ENCODE results near the gene CACNA2D3. TPM values are rescaled to one million over a fixed set of nuclear protein-coding genes. Genes with fewer than 3 reads are reported as not detected.

Gene CACNA2D3
- total RNA-seq, 6 donors from 2014 or later, result 2.9 to 16.8 (median 4.9) TPM

DNA sequence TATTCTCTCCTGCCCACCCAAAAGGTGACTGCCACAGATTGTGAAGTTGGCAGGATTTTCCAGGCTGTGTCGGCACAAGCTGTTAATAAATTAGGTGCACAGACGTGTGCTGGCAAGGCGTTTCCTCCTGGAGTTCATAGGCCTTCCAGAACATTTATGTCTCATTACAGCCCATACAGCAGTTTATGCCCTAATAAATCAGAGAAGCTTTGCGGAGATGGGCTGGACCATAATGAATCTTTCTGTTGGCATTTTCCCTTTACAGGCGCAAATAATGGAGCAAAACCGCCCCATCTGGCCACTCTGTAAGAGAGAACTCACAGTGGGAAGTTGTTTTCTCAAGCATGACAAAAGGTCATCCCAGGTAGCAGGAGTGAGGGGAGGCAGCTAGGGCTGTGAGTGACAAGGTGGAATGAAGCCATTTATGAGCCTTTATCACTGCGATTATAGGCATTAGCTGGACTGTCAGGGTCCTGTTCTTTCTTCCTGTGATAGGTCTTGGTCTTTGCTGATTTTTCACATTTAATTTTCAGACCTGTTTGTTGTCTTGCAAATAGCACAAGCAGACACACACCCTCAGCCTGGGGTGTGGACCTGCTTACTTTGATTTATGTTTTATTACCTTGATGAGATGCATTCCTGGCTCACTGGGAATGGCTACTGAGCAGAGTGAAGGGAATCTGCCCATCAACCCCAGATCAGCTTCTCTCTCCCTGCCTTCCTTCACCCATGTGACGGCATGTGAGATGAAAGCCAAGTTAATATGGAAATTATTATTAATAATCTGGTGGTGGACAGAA is 548.0 kb downstream of the CACNA2D3 start:
- peaks cover 0 to 6% (median 0%) of the 10 kb centered on the region in 4 donors for H3K4me1 ChIP-seq
- no peak overlapping the region for H3K4me3 ChIP-seq
- TF ChIP-seq POLR2AphosphoS5 (IDR thresholded peaks at IDR 0.05), result no peak
- TF ChIP-seq EP300 (IDR thresholded peaks at IDR 0.05), result no peak
- TF ChIP-seq, protein P1, sequence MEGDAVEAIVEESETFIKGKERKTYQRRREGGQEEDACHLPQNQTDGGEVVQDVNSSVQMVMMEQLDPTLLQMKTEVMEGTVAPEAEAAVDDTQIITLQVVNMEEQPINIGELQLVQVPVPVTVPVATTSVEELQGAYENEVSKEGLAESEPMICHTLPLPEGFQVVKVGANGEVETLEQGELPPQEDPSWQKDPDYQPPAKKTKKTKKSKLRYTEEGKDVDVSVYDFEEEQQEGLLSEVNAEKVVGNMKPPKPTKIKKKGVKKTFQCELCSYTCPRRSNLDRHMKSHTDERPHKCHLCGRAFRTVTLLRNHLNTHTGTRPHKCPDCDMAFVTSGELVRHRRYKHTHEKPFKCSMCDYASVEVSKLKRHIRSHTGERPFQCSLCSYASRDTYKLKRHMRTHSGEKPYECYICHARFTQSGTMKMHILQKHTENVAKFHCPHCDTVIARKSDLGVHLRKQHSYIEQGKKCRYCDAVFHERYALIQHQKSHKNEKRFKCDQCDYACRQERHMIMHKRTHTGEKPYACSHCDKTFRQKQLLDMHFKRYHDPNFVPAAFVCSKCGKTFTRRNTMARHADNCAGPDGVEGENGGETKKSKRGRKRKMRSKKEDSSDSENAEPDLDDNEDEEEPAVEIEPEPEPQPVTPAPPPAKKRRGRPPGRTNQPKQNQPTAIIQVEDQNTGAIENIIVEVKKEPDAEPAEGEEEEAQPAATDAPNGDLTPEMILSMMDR (IDR thresholded peaks at IDR 0.05), result no peak
- no peak for TF ChIP-seq POLR2A (IDR thresholded peaks at IDR 0.05)
- H3K36me3 ChIP-seq, result no peaks in the 10 kb centered on the region
- 69 to 71% methylated on average over 7 to 8 of the region's 8 CpGs for WGBS, 2 donors
- H3K27ac ChIP-seq, result no peak overlapping the region
- DNase-seq, result no peak
- H3K9me3 ChIP-seq, result no peaks in the 10 kb centered on the region
- H3K27me3 ChIP-seq, result no peaks in the 10 kb centered on the region
- ATAC-seq (ENCODE audit: low FRiP score in 2 of 2), result no peak

GRCh38 chr3:54671511-54671910 is 549.2 kb downstream of the CACNA2D3 start:
- TF ChIP-seq POLR2AphosphoS5 (IDR thresholded peaks at IDR 0.05), result no peak
- Histone ChIP-seq H3K36me3 (no peaks in the 10 kb centered on the region), H3K4me3 (no peak overlapping the region), H3K4me1 (peaks cover 0 to 6% (median 0%) of the 10 kb centered on the region in 4 donors), H3K9me3 (no peaks in the 10 kb centered on the region), H3K27ac (no peak overlapping the region), H3K27me3 (no peaks in the 10 kb centered on the region)
- no peak for DNase-seq
- 25 to 30% methylated on average over 2 of the region's 2 CpGs for WGBS, 2 donors
- no peak for ATAC-seq (ENCODE audit: low FRiP score in 2 of 2)

GRCh38 chr3:54676087-54676486 is 553.7 kb downstream of the CACNA2D3 start:
- Histone ChIP-seq H3K27ac (no peak overlapping the region), H3K27me3 (no peaks in the 10 kb centered on the region), H3K4me1 (peaks cover 0 to 6% (median 0%) of the 10 kb centered on the region in 4 donors), H3K9me3 (no peaks in the 10 kb centered on the region), H3K36me3 (no peaks in the 10 kb centered on the region), H3K4me3 (no peak overlapping the region)
- no peak for ATAC-seq (ENCODE audit: low FRiP score in 2 of 2)
- TF ChIP-seq, protein P1 (IDR thresholded peaks at IDR 0.05), result no peak
- TF ChIP-seq POLR2AphosphoS5 (IDR thresholded peaks at IDR 0.05) (no peak), POLR2A (IDR thresholded peaks at IDR 0.05) (no peak), EP300 (IDR thresholded peaks at IDR 0.05) (no peak)
- DNase-seq, result no peak
- WGBS, 2 donors, result 84 to 90% methylated on average over 5 of the region's 5 CpGs

DNA sequence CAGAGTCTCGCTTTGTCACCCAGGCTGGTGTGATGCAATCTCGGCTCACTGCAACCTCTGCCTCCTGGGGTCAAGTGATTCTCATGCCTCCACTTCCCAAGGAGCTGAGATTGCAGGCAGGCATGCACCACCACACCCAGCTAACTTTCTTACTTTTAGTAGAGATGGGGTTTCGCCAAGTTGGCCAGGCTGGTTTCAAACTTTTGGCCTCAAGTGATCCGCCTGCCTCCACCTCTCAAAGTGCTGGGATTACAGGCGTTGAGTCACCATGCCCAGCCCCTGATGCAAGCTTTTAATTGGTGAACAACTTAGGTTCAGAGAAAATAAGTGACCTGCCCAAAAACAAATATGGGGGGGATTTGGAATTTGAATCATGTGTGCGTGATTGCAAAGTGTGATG is 559.4 kb downstream of the CACNA2D3 start:
- whole genome bisulfite sequencing, 2 donors, result 74% methylated on average over 6 of the region's 6 CpGs
- no peaks in the 10 kb centered on the region for H3K36me3 ChIP-seq
- H3K27ac ChIP-seq, result no peak overlapping the region
- TF ChIP-seq, protein P1 (IDR thresholded peaks at IDR 0.05), result no peak
- TF ChIP-seq POLR2AphosphoS5 (IDR thresholded peaks at IDR 0.05) (no peak), POLR2A (IDR thresholded peaks at IDR 0.05) (no peak), EP300 (IDR thresholded peaks at IDR 0.05) (no peak)
- no peaks in the 10 kb centered on the region for H3K9me3 ChIP-seq
- no peak for DNase-seq
- no peak overlapping the region for H3K4me3 ChIP-seq
- no peaks in the 10 kb centered on the region for H3K4me1 ChIP-seq
- H3K27me3 ChIP-seq, result no peaks in the 10 kb centered on the region
- ATAC-seq (ENCODE audit: low FRiP score in 2 of 2), result no peak

DNA sequence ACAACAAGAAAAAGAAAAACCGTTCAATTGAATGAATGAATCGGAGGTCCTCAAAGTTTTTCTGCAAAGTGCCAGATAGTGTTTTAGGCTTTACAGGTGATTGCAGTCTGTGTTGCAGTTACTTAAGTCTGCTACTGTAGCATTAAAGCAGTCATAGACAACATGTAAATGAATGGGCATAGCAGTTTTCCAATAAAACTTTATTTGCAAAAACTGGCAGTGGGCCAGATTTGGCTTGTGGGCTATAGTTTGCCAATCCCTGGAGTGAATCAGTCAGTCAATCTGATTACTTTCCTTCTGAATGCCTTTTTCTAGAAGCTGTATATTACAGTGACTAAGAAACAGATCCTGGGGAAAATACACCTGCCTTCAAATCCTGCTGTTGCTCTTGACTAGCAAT is 562.9 kb downstream of the CACNA2D3 start:
- Histone ChIP-seq H3K4me1 (no peaks in the 10 kb centered on the region), H3K27ac (no peak overlapping the region), H3K4me3 (no peak overlapping the region), H3K9me3 (no peaks in the 10 kb centered on the region), H3K27me3 (no peaks in the 10 kb centered on the region), H3K36me3 (no peaks in the 10 kb centered on the region)
- WGBS, 2 donors, result 62 to 72% methylated on average over 2 of the region's 2 CpGs
- TF ChIP-seq POLR2A (IDR thresholded peaks at IDR 0.05), result no peak
- TF ChIP-seq EP300 (IDR thresholded peaks at IDR 0.05), result no peak
- TF ChIP-seq, protein P1 (IDR thresholded peaks at IDR 0.05), result no peak
- TF ChIP-seq POLR2AphosphoS5 (IDR thresholded peaks at IDR 0.05), result no peak
- ATAC-seq (ENCODE audit: low FRiP score in 2 of 2), result no peak
- DNase-seq, result no peak

Measured in upper lobe of left lung (tissue), 6 donors.